Astrocyte of the cerebellum (primary cell): Measurements from ENCODE around the gene DNAH9.

Source experiments
- DNase-seq: peaks from one replicate; pipeline ENCODE4 v3.0.0-alpha.2; 2011; ENCODE audit warnings: low read depth
- H3K4me3 ChIP-seq: 2 replicates; pipeline ENCODE4 v1.5.1; 2011; ENCODE audit warnings: mild to moderate bottlenecking, low read depth, low read length, moderate library complexity
- in situ Hi-C: cut with HindIII; loops from 2 replicates; pipeline ENCODE4 v1.10.0; 2017; ENCODE audit warnings: low sequenced_read_pairs
- TF ChIP-seq, protein P1 (sequence below): IDR thresholded peaks from 2 replicates; pipeline ENCODE4 v1.5.1; 2012; ENCODE audit warnings: low read length, low read depth, moderate library complexity, mild to moderate bottlenecking; ENCODE audit errors: missing control alignments

The DNAH9 gene

DNA sequence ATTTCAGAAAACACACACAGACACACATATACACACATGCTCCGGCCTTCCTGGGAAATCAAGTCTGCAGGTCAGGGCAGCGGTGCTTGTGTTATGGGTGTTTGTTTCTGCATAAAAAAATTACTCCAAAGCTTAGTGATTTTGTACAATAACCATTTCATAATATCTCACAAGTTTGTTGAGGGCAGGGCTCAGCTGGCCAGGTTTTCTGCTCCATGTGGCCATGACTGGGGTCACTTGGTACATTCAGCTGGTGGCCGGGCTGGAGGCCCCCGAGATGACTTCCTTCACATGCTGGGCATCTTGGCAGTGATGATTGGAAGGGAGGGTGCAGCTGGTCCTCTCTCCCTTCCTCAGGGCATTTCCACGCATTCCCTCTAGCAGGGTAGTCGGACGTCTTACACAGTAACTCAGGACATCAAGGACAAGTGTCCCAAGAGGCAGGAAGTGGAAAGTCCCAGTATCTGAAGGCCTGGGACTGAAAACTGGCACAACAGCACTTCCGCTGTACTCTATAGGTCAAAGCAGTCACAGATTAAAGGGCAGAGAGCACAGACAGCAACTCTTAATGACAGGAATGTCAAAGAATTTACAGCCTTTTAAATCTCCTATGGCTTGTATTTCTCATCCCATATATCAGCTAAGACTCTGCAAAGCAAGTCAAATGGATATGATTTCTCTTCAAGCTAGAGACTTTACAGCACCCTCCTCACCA is 271.6 kb downstream of the DNAH9 start:
- TF ChIP-seq, protein P1, sequence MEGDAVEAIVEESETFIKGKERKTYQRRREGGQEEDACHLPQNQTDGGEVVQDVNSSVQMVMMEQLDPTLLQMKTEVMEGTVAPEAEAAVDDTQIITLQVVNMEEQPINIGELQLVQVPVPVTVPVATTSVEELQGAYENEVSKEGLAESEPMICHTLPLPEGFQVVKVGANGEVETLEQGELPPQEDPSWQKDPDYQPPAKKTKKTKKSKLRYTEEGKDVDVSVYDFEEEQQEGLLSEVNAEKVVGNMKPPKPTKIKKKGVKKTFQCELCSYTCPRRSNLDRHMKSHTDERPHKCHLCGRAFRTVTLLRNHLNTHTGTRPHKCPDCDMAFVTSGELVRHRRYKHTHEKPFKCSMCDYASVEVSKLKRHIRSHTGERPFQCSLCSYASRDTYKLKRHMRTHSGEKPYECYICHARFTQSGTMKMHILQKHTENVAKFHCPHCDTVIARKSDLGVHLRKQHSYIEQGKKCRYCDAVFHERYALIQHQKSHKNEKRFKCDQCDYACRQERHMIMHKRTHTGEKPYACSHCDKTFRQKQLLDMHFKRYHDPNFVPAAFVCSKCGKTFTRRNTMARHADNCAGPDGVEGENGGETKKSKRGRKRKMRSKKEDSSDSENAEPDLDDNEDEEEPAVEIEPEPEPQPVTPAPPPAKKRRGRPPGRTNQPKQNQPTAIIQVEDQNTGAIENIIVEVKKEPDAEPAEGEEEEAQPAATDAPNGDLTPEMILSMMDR, result no peak
- DNase-seq, result no peak
- no peak overlapping the region for H3K4me3 ChIP-seq
- in situ Hi-C loops, result no loop called here

DNA sequence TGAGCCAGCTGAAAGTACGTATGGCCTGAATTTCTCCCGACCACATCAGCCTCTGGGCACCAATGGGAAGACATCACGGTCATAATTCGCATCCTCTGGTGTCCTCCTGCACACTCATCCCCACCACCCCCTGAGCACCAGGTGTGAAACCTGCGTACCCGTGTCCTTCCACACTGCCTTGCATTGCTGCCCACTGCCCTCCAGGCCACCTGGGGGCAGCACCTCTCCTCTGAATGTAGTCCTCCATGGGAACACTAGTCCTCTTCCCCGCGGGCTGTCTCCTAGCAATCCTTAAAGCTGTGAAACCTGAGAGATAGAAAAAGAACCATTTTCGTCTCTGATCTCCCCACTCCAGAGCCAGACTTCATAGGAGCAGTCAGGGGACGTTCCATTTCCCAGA is 273.5 kb downstream of the DNAH9 start:
- no peak for DNase-seq
- in situ Hi-C loops, result no loop called here
- H3K4me3 ChIP-seq, result no peak overlapping the region
- TF ChIP-seq, protein P1, result no peak

DNA sequence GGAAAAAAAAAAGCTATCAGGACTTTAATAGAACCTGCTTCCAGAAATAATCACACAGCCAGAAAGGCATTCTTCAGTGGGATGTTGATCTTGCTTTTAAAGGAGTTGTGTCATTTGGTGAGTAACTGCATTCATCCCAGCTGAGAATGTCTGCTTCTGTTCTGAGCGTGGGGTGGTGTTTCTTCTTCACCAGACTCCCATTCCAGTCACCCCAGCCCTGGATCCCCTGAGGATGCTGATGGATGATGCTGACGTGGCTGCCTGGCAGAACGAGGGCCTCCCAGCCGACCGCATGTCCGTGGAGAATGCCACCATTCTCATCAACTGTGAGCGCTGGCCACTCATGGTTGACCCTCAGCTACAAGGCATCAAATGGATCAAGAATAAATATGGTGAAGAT is 276.5 kb downstream of the DNAH9 start:
- TF ChIP-seq, protein P1, result no peak
- H3K4me3 ChIP-seq, result no peak overlapping the region
- DNase-seq, result no peak
- in situ Hi-C loops, result no loop called here

DNA sequence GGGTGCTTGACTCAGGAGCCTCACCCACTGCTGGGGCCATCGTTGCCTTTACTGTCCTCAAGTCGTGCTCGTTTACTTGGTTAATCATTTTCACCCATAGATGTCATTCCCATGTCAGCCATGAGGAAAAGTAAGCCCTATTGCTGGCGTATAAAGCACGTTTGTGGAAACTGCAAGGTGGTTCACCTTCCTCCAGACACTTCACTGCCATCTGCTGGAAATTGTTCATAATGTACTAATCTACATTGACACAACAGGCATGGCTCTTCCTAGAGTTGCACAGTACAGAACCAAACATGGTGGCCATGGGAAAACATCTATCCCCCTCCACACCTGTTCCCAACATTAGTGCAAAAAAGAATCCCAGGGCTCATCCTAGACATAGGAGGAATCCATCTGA is 282.4 kb downstream of the DNAH9 start:
- in situ Hi-C loops, result no loop called here
- TF ChIP-seq, protein P1, result peak; percentile 30
- DNase-seq, result peak; percentile 6
- H3K4me3 ChIP-seq, result no peak overlapping the region

DNA sequence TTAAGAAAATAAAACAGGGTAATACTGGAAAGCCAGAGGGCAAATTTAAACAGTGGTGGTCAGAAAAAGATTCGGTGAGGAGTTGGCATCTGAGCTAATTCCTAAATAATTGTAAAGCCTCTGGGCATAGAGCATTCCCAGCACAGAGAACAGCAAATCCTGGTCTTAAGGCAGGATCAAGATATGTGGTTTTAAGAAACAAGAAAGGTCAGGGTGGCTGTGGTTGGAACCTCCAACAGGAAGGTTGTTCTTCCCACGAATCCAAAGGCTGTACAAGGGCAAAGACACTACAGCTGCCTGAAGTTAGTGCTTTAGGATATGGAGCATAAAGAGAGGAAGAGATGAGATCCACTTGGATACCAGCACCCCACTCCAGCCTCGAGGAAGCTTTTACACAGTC is 284.4 kb downstream of the DNAH9 start:
- no peak for DNase-seq
- H3K4me3 ChIP-seq, result no peak overlapping the region
- in situ Hi-C loops, result no loop called here
- TF ChIP-seq, protein P1, result no peak

DNA sequence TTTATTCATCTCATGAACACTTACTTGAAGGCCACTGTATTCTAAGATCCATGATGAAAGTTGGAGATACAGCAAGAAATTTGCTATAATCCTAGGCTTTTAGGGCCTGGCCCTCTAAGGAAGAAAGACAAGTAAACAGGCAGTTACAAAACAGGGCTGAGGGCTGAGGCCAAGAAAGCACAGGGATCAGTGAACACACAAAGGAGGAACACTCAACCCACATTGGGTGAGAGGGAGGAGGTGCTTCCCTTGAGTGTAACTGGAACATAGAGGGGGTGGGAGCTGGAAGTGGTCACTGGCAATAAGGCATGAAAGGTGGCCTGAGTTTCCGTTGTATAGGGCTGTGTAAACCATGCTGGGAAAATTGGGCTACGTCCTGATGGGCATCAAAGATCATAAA is 286.8 kb downstream of the DNAH9 start:
- in situ Hi-C loops, result no loop called here
- TF ChIP-seq, protein P1, result no peak

More for the DNA sequence above, 286.8 kb downstream of the DNAH9 start:
- DNase-seq, result no peak
- H3K4me3 ChIP-seq, result no peak overlapping the region
